ENCODE measurements around the gene RAB15.

The RAB15 gene

DNA sequence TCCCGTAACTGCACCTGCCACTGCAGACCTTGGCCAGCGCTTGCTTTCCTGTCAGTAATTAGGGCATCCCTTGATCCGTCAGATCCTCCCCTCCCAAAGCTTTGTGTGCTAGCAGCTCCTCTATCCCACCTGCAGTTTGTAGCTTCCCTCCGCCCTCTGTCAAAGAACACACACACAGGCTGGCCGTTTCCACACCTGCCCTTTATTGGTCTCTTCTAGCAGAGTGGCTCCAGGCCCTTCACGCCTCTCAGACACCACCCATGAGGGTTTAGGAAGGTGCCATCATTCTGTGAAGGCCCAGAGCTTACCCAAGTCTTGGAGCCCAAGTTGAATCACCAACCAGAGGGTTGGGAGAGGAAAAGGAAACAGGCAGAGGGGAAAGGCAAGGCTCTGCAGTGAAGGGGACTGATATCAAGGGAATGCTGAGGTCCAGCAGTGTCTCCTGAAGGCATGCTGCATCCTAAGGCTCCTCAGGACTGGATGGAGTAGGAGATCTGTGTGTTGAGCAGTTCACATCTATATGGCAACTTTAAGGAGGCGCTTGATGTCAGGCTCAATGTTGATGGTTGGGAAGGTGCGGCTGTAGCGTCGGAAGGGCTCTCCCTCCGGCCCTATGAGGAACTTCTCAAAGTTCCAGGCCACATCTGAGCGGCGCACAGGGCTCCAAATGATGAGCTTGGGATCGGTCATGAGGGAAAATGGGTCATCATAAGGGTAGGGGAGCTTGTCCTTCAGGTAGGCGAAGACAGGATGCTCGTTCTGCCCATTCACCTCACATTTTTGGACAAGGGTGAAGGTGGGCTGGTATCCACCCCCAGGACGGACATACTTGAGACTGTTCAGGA is 32.9 kb downstream of the RAB15 start:
- DNase-seq (ENCODE audit: low read depth in 2 of 3, low spot score in 1 of 3): no peak

GRCh38 chr14:64937821-64938193 is 34.3 kb downstream of the RAB15 start:
- DNase-seq (ENCODE audit: low read depth in 2 of 3, low spot score in 1 of 3): no peak

DNA sequence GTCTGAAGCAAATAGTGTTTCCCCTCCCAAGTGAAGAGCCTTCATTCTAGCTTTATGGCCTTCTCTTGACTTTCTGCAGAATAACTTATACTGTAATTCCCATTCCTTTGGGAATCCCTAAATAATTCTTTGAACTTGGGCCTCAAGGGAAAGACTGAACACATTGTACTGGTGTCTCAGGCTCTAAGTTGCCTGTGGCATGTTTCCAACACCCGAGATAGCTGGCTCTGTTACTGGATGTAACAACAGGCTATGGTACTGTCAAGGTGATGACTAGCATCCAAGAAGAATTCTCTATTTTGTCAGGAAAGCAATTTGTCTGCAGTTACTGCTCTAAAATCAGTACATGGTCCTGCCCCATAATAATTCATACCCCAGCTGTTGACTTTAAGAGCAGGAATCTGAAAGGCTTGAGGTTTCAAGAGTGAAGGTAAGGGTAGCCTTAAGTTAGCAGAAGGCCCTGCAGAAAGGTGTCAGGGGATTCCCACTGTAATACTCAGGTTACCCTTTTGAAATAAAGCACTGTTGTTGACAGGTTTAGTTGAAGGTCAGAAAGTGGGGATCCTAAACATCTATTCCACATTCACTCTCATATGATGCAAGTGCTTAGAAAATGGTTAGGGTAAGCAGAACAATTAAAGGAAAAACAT is 34.8 kb downstream of the RAB15 start:
- no peak for DNase-seq (ENCODE audit: low read depth in 2 of 3, low spot score in 1 of 3)

- no peak for DNase-seq (ENCODE audit: low read depth in 2 of 3, low spot score in 1 of 3)
Observed at GRCh38 chr14:64935508-64935907, 36.6 kb downstream of the RAB15 start.

DNA sequence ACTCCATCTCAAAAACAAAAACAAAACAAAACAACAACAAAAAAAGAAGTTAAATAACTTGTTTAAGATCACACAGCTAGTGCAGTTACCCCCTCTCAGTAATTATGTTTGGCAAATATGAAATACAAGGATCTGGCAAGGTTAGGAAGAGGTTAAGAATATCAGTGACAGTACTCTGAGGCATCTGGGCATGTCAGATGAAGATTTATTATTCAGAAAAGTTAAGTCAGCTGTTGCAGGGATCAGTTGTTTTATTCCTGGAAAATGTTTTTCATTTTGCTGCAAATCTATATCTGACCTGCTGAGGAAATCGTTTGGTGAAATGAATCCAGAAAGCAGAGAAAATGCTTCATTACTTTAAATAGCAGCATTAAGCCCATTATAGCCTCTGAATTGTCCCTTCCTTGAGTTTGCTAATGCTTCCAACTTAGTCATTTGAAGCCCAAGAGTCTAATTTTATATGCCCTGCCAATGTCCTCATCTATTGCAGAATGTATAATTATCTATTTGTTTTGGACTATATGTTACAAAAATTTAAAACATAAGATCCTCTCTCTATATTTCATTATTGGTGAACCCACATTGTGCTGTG is 37.7 kb downstream of the RAB15 start:
- no peak for DNase-seq (ENCODE audit: low read depth in 2 of 3, low spot score in 1 of 3)

DNA sequence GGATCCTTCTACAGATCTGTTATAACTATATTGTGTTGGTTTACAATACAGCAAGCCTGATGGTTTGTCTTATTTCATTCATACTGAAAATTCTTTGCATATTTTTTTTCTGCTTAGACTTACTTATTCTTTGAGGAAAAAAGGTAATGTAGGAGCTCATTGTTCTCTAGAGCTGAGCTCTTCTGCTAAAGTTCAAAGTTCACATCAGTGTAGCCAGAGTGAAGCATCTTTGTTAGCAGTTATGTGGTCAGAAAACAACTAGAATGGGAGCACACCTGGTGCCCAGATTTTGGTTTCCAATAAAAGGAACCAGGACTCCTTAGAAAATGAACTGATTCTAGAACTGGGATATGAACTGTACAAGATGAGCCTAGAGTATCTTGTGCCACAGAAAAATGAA is 39.9 kb downstream of the RAB15 start:
- DNase-seq (ENCODE audit: low read depth in 2 of 3, low spot score in 1 of 3): no peak

DNA sequence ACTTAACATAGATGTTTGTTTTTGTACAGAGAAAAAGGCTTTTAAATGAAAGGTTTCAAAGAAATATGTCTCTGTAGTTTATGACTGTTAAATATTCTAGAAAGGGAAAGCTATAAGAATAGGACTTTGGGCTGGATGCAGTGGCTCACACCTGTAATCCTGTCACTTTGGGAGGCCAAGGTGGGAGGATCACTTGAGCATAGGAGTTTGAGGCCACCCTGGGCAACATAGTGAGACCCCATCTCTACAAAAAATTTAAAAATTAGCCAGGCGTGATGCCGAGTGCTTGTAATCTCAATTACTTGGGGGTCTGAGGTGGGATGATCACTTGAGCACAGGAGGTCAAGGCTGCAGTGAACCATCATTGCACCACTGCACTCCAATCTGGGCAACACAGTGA is 41.0 kb downstream of the RAB15 start:
- DNase-seq (ENCODE audit: low read depth in 2 of 3, low spot score in 1 of 3): no peak

- no peak for DNase-seq (ENCODE audit: low read depth in 2 of 3, low spot score in 1 of 3)
Observed at GRCh38 chr14:64930085-64930843, 41.9 kb downstream of the RAB15 start.

DNA sequence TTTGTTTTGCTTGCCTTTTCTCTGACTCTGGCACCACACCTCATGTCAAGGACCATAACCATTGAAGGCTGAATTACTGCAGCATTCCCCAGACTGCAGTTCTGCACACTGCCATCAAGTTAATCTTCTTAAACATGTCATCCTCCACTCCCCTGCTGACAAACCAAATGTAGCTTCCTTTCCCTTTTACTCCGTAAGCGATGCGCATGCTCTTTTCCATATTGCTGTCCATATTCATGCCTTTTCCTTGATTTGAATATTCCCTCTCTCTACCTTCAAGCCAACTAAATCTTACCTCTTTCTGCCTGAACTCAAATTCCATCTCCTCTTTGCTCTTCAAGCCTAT is 43.1 kb downstream of the RAB15 start:
- no peak for DNase-seq (ENCODE audit: low read depth in 2 of 3, low spot score in 1 of 3)

GRCh38 chr14:64928239-64929013 is 43.7 kb downstream of the RAB15 start:
- no peak for DNase-seq (ENCODE audit: low read depth in 2 of 3, low spot score in 1 of 3)

GRCh38 chr14:64927031-64927430 is 45.1 kb downstream of the RAB15 start:
- DNase-seq (ENCODE audit: low read depth in 2 of 3, low spot score in 1 of 3): no peak

- DNase-seq (ENCODE audit: low read depth in 2 of 3, low spot score in 1 of 3): no peak
Observed at GRCh38 chr14:64926398-64926995, 45.6 kb downstream of the RAB15 start.

- DNase-seq (ENCODE audit: low read depth in 2 of 3, low spot score in 1 of 3): no peak
Observed at GRCh38 chr14:64923015-64923414, 49.1 kb downstream of the RAB15 start.

- no peak for DNase-seq (ENCODE audit: low read depth in 2 of 3, low spot score in 1 of 3)
Observed at GRCh38 chr14:64920465-64920864, 51.7 kb downstream of the RAB15 start.

- DNase-seq (ENCODE audit: low read depth in 2 of 3, low spot score in 1 of 3): no peak
Observed at GRCh38 chr14:64919618-64920017, 52.5 kb downstream of the RAB15 start.

DNA sequence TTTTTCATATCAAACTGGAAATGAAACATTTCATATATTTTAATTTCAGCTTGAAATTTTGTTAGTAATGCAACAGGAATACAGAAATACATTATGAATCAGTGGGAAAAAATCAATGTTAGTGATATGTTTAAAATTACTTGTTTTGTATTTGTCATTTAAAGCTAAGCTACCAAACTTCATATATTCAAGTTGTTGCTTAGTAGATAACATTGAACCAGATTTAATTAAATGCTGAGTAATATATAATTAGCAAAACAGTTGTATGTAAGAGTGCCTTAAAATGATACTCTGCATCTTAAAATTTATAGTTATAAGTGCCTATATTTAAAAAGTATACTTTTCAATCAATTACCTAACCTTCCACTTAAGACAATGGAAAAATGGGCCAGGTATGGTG is 52.9 kb downstream of the RAB15 start:
- no peak for DNase-seq (ENCODE audit: low read depth in 2 of 3, low spot score in 1 of 3)

GRCh38 chr14:64918216-64918615 is 53.9 kb downstream of the RAB15 start:
- no peak for DNase-seq (ENCODE audit: low read depth in 2 of 3, low spot score in 1 of 3)

DNA sequence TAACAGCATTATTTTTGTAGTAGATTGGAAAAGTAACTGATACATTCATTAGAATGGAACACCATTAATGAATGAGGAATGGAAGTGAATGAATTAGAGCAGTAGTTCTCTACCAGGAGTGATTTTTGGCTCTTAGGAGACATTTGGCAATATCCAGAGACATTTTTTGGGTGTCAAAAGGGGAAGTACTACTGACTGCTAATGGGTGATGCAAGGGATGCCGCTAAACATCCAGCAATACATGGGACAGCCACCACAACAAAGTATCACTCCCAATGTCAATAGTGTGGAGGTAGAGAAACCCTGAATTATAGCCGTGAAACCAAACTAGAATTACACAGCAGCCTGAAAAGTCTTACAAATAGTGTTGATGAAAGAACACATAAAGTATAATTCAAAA is 56.3 kb downstream of the RAB15 start:
- DNase-seq (ENCODE audit: low read depth in 2 of 3, low spot score in 1 of 3): no peak

GRCh38 chr14:64915029-64915424 is 57.1 kb downstream of the RAB15 start:
- no peak for DNase-seq (ENCODE audit: low read depth in 2 of 3, low spot score in 1 of 3)

DNA sequence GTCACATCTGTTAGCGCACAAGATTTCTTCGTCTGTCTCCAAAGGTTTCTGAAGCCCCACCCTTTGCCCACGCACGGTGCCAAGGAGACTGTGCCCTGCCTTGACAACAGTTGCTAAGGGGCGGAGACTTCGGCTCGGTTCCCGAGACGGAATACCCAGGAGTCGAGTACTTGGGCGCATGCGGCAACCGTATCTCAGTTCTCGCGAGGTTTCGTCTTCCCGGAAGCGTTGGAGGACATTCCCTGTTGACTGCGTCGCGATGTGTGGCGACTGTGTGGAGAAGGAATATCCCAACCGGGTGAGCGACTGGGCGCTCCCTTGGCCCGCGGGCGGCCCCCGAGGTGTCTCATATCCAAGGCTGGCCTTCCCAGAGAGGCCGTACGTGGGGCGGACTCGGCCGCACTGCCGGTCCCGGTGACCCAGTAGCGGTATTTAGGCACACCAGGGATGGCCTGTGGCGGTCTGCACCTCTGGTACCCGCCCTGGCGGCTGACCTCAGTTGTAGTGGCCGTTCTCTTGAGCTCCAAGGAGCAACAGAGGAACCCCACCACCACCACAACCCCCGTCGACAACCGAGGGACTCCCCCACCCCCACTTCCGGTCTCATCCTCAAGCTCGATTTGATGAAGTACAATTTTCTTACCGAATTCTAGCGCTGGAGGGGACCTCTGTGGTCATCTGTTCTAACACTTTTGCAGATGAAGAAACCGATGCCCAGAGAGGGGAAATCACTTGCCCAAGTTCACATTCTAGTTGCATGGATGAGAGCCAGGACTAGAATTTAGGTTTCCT is 57.7 kb downstream of the RAB15 start, which contains the start of gene CHURC1:
CHURC1 (plus strand) TSS at position 219 of the 792 bp plus-strand sequence; CDS start at position 260, 41 bp downstream.
- peak; percentile 92 to 98 (median 96) for DNase-seq (ENCODE audit: low read depth in 2 of 3, low spot score in 1 of 3)
